GM18868 (cell line): ENCODE results near the gene DPP7.
"Not testable (repeated sequence)": the region's sequence is repeated elsewhere in the genome, so short reads cannot be mapped to it uniquely, and the experiment has no call there.

Source experiments
- ATAC-seq: cut with Tn5 transposase; IDR thresholded peaks from one replicate; pipeline ENCODE4 v1.9.1; 2021; ENCODE audit warnings: mild to moderate bottlenecking, moderate library complexity; ENCODE audit not compliant: unreplicated experiment

DPP7 gene

DNA sequence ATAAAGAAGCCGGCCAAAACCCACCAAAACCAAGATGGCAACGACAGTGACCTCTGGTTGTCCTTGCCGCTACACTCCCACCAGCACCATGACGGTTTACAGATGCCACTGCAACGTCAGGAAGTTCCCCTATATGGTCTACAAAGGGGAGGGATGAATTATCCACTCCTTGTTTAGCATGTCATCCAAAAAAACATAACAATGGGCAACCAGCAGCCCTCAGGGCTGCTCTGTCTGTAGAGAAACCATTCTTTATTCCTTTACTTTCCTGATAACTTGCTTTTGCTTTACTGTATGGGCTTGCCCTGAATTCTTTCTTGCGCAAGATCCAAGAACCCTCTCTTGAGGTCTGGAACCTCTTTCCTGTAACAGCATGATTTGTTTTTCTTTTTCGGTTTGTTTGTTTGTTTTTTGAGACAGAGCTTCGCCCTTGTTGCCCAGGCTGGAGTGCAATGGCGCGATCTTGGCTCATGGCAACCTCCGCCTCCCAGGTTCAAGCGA is 39.2 kb downstream of the DPP7 start:
- no peak for ATAC-seq

DNA sequence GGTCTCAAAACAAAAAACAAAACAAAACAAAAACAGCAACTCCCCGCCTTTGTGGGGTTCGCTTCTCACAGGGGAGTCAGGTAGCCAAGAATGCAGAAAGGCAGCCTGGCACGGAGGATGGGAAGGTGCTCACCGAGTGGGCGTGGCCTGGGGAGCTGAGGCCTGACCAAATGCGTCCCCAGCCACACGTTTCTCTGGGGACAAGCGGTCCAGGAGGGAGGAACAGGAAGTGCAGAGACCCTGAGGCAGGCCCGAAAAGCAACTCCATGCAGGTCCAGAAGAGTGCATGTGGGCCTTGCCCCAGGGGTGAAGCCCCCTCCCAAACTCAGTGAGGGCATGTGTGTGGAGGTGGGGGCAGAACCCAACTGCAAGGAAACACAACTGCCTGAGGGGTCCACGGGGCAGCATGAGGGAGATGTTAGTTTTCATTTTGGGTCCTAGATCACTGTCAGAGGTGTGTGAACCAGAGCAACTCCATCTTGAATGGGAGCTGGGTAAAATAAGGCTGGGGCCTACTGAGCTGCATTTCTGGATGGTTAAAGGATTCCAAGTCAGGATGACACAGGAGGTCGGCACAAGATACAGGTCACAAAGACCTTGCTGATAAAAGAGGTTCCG is 39.8 kb downstream of the DPP7 start:
- ATAC-seq: no peak

DNA sequence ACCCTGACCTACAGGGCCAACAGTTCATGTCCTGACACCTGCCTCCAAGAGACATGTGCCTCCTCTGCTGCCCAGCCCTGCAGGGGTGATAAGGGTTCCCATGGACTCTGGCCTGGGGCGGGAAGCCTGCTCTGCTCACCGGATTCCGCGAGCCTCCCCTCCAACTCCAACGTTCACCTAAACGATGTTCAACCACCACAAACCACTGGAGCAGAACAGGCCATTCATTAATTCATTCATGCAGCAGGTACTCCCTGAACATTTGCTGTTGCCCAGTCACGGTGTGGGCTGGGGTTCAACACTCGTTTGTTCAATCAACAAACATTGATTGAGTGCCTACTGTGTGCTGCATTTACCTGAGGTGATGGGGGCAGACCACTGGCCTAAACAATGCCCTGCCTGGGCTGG is 40.5 kb downstream of the DPP7 start:
- no peak for ATAC-seq

DNA sequence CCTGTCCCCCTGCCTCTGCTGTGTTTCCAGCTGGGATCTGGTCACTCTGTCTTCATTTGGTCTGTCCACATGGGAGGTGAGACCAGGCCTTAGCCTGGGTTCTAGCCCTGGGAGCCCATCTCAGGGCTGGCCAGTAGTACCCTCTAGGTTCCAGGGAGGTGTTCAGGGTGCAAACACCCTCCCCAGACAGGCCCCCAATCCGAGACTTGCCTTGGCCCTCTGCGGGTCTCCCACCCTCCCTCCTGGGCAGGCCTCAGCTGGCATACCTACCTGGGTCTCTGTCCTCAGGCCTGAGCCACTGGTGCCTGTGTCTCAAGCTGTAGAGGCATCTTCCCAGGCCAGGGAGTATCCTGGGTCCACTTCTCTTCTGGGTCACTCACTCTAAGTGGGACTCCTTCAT is 43.3 kb downstream of the DPP7 start:
- no peak for ATAC-seq

DNA sequence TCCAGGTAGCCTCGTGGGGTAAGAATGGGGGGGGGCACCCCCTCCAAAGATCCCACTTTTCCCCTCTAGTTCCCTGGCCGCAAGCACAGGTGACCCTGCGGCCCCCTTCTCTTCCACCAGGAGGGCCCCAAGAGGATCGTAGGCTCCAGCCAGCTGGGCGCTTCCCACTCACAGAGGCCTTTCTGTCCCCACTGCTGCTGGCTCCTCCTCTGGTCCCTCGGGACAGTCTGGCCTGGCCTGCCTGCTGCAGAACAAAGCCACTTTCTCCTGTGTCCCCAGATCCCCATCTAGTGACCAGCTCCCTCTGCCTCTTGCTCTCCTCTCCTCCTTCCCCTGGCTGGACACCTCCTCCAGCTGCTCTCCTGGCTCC is 43.6 kb downstream of the DPP7 start:
- ATAC-seq: no peak

DNA sequence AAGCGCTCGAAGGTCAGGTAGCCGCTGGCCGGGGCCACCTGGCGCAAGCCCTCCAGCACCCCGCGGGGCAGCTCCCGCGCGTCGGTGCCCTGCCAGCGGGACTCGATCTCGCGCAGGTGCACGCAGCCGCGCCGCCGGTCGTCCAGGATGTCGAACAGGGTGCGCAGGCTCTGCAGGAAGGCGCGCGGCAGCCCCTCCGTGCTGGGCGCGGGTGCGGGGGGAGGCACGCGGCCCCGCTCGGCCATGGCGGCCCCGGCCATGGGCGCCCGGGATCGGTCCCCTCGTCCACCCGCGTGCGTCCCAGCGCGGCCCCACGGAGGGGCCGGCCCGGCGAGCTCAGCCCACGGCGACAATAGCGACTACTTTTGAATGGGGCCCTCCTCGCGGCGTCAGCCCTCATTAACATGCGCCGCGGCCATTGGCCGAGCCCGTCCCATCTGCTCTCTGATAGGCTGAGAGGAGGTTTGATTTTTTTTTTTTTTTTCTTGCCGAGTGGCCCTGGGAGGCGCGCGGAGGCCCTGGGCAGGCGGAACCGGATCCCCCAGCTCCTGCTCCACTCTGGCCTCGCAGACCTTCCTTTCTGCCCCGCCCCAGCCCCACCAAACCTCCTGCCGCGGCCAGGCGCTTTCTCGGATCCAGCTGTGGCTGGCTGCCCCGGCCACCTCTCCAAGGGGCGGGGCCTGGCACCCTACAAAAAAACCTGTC is 44.2 kb downstream of the DPP7 start, which contains the start of gene SAPCD2:
SAPCD2 (minus strand) TSS at position 357 of the 705 bp plus-strand sequence; CDS start at position 260, 97 bp downstream.
- peak; percentile 75 for ATAC-seq

DNA sequence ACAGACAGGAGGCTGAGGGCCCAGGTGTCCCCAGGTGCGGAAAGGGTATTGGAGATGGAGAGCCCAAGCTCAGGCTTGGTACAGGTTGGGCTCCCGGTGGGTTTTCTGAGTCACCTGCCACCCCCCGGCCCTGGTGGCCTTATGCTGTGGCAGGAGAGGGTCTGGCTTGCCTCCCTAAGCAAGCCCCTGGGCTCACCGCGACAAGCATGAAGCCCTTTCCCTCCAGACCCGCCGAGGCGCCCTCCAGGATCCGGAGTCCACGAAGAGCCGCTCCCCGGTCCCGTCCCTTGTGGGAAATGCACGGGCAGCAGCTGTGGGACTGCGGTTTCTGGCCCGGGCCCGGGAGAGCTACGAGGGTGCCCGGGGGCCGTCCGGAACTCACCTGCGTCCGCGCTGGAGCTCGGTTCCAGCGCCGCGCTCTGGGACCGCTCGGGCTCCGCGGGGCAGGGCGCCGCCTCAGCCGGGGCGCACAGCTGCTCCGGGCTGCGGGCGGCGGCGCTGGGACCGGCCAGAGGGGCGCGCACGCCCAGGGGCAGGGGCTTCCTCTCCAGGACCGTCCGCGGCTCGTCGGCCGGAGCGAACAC is 44.9 kb downstream of the DPP7 start:
- ATAC-seq: no peak

DNA sequence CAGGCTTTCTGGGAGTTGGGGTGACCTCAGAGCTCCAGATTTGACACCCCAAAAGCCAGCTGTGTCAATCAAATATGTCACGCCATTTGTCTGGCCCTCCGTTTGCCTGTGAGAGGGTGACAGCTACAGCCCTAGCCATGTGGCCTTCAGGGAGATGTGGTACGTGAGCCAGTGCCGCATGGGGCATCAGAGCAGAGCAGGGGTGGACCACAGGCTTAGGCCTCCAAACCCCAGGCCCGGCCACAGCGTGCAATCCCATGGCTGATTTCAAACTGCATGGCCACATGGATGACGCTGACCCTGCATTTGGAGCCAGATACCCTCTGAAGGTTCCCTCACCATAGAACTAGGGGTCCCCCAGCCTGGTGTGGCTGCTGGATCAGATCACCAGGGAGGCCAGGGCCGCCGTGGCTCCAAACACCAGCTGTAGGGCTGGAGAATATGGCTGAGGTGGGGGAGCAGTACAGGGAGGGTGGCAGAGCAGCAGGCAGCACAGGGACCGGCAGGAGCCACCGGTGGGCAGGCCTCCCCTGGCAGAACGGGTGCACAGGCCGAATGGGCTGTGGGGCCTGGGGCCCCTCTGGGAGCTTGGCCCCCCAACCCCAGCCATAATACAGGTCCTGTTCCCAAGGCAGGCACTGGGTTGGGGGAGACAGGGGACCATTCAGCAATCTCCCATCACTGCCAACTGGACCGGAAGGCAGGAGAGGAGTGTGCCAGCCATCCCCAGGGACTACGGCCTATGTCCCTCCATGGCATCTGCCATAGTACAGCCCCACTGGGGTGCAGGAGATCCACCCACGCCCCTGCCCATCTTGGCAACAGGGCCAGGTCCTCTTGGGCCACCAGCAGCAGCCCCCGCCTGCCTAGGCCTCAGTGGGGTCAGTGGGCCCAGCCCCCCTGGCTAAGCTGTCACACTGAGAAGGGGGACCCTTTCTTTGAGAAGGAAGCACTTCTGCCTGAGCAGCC is 45.7 kb downstream of the DPP7 start:
- no peak for ATAC-seq

DNA sequence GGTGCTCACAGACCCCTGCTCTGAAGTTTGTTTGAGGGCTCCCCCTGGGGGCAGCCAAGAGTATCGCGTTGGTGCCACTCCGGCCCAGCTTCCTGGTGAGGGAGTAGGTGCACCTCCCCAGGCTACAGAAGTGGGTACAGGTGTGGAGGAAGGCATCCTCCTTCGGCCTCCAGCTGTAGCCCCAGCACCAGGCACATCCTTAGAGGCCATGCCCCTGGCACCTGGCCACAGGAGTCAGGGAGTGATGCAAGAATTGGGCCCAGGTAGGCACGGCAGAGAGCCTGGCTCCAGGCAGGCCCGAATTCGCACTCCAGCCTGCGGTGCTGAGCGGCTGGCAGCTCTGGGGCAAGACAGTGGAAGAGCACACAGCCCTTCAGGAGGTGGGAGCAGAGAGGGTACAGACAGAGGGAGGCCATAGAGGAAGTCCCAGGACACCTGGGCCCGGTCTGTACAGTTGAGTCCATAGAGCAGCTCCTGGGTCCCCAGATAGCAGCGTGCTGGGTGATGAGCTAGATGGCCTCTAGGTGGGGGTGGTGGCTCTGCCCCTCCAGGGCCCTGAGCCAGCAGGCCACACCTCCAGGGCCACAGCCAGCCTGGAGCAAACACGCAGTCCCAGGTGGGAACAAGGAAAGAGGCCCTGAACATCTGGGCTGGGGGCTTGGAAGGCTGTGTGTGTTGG is 46.5 kb downstream of the DPP7 start:
- ATAC-seq: peak; percentile 57

DNA sequence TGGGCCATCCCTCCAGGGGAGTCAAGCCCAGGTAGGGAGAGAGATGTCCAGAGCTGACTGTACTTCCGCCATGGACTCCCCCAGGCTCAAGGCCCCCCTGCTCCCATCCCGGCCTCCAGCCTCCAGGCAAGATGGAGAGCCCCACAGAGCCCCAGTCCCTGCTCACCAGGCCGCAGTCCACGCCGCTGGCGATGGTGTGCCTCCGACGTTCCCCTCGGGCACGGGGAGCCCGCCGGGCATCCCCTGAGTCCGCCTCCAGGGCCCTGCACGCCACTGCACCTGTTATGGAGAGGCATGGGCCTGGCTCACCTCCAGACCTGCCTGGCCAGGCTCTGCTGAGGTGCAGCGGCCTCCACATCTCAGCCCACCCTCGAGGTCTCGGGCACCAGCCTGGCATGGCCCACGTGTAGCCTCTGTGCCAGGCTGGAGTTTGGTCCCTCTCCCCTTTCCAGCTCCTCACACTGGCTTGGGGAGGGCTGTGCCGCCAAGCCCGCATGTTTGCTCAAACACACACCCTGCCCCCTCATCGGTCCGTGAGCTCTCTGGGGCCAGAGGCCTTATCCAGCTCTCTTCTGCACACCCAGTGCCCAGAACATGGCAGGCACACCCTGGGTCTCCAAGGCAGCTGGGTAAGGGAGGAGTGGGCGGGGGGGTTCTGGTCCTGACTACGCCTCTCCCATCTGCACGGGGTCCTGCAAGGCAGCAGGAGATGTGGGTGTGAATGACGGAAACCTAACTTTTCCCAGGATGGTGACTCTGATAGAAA is 48.3 kb downstream of the DPP7 start:
- no peak for ATAC-seq

DNA sequence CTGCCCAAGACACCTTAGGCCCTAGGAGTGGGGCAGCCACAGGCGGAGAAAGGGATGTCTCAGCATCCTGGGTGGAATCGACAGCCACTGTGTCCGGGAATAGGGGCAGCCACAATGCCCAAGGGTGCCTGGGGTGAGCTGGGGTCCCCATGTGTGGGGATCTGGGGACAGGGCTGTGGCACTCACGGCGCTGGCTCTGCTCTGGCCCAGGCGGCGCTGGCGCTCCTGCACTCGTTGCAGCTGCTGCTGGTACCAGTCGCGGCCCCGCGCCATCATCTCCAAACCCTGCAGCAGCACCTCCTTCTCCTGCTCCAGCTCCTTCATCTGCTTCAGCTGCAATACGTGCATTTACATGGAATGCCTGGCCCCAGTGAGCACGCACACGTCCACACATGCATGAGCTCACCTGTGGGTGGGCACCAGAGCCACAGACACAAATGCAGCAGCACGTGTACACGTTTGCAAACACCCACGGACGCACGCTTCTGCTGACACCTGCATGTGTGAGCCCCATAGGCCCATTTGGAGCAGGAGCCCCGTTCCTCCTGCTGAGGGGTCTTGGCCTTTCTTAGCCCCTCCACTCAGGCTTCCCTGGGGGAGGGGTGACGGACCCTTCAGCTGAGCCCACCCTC is 49.1 kb downstream of the DPP7 start:
- ATAC-seq: no peak

DNA sequence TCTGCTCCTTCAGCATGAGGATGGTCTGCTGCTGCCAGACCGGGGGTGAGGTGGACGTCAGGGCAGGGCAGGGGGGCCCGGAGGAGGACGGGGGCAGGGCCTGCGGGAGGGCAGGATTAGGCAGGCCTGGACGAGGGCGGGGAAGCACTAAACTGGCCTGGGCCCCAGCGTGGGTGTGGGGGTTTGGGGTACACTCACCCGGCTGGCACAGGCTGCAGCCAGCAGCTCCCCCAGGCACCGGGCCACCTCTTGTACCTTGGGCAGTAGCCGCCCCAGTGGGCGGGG is 49.7 kb downstream of the DPP7 start:
- ATAC-seq: no peak

DNA sequence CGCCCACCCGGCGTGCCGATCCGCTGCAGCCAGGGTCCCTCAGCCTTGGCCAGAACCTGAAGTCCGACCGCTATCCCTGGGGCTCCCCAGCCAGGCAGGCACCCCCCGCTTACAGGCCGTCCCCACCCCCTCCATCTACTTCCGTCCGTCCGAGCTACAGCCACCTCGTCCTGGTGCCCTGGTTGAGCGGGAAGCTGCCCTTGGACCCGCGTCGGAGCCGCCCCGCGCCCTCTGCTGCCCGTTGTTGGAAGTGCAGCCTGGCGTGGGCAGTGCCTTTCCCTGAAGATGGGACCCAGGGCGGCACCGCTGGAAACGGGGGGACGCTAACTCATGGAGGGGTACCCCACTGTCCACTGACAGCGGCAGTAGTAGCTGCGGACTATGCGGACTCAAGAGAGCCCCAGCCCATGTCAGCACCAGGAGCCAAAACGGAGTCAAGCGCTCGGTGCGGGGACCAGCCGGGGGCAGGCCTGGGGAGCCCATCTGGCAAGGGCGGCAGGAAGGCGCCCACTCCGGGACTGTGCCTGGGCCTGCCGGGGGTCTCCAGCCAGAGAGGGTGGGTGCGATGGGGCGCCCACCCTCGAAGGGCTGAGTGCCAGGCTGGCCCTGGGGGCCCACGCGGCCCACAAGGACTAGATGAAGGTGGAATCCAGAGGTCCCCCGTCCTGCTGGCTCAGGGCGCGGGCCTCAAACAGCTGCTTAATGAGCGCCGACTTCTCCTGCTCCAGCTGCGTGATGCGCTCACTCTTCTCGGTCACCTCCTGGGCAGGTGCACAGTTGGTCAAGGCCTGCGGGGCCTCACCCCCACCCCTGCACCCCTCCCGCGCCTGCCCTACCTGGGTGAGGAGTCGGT is 50.3 kb downstream of the DPP7 start:
- no peak for ATAC-seq

DNA sequence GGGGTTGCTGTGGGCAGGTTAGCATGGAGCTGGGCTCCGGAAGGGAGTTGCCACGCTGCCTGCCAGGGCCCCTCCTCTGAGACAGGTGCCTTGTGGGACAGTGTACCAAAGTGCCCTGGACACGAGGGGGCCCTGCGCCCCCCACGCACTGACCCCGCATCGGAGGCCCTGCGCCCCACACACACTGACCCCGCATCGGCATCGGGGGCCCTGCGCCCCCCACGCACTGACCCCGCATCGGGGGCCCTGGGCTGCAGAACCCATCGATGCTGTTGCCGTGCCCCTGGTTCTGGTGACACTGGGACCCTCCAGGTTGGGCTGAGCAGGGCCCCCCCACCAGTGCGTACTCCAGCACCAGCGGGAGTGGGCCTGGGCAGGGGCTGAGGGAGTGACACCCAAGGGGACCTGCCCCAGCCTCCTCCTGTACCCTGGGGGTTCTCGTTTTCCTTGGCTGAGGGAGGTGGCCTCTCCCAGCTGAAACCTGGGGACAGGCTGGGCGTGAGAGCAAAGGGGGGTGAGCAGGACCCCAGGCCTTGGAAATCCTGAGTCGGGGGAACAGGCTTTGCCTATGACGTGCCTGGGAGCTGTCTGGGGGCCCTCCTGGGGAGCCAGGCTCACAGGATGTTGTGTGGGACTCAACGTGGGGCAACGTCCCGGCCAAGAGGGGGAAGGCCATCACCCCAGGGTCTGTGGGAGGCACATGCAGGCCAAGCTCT is 51.1 kb downstream of the DPP7 start:
- no peak for ATAC-seq

DNA sequence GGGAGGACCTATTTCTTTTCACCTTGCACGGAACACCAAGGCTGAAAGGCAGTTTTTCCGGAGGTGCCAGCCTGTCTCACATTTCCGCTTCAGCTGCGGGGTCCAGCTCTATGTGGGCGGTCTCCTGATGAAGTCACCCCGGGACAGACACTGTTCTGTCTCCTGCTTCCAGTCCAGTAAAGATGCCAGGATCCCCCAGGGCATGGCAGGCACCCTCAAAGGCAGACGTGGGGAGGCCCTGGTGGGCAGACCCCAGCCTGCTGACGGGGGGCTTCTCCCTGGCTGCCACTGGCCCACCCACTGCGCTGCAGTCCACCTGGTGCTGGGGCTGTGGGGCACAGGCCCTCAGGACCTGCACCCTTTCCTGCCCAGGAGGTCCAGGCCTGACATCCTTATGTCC is 51.7 kb downstream of the DPP7 start:
- ATAC-seq: not testable (repeated sequence)

DNA sequence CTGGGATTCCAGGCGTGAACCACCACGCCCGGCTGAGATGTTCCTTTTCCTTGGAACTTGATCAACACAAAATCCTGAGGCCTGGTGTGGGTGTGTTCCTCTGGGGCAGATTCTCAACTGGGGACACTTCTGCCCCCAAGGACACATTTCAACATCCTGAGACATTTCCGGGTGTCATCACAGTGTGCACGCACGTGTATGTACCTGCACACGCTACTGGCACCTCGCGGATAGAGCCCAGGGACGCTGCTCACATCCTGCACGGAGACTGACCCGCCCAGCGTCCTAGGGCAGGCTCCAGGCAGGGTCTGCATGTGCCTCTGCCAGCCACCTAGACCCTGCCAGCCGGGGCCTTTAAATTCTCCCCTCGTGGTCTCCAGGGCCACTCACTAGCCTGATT is 52.1 kb downstream of the DPP7 start:
- ATAC-seq: no peak
